GM19467 (cell line): ENCODE results near the gene CCNQ.

Experiments
- ATAC-seq: cut with Tn5 transposase; IDR thresholded peaks from one replicate; pipeline ENCODE4 v1.9.1; 2021; ENCODE audit warnings: mild to moderate bottlenecking, moderate library complexity; ENCODE audit not compliant: unreplicated experiment

CCNQ gene

DNA sequence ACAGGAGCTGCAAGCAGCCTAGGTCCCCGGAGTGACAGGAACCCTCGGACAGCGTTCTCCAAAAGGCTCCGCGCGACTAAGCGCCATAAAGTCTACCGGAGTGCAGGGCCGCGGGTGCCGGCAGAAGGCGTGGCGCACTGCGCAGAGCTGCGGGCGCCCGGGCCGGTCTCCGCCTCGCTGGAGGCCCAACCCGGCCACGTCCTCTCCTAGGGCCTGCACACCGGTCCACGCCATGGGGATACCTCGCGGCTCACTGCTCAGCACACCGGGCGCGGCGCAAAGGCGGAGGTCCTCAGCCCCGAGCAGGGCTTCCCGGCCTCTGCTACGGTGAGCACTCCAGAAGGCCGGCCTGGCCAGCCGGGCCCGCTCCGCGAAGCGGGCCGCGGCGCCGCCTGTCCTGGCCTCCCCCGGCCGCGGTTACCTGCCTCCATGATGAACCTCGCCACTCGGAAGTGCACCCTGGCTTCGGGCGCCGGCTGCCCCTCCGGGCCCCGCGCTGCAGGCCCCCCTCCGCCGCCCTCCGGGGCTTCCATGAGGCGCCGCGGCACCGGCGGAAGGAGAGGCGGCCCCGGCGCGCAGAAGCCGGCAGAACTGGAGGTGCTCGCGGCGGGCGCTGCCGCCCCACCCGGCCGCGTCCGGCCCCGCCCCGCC, at the start of gene CCNQ:
Gene CCNQ, minus strand, starts transcription at position 599 of the 651 bp plus-strand sequence. Its CDS starts 66 bp downstream, at position 533.
- ATAC-seq: peak; percentile 34

DNA sequence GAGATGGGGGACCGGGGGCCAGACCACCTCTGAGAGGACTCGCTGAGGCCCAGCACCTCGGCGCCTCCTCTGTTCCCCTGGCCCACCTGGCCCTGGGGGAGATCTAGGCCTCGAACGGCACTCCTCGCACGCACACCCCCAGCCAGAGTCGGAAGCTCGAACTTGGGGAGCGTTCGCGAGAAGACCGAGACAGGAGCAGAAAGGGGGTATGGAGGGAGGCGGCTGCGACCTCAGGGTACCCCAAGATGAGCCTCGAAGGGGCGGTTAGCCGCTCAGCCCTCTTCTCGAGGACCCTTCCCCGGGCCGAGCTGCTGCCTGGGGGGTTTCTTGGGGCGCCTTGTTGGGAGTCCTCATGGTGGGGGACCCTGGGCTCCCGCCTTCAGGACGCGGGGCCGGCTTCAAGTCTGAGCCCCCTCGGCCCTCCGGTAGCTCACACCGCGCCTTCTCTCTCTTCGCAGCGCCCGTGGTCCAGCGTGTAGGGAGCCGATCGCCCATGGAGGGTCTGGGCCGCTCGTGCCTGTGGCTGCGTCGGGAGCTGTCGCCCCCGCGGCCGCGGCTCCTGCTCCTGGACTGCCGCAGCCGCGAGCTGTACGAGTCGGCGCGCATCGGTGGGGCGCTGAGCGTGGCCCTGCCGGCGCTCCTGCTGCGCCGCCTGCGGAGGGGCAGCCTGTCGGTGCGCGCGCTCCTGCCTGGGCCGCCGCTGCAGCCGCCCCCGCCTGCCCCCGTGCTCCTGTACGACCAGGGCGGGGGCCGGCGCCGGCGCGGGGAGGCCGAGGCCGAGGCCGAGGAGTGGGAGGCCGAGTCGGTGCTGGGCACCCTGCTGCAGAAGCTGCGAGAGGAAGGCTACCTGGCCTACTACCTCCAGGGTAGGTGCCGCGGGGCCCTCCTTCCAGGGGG, 48.8 kb upstream of the CCNQ start:
- no peak for ATAC-seq

DNA sequence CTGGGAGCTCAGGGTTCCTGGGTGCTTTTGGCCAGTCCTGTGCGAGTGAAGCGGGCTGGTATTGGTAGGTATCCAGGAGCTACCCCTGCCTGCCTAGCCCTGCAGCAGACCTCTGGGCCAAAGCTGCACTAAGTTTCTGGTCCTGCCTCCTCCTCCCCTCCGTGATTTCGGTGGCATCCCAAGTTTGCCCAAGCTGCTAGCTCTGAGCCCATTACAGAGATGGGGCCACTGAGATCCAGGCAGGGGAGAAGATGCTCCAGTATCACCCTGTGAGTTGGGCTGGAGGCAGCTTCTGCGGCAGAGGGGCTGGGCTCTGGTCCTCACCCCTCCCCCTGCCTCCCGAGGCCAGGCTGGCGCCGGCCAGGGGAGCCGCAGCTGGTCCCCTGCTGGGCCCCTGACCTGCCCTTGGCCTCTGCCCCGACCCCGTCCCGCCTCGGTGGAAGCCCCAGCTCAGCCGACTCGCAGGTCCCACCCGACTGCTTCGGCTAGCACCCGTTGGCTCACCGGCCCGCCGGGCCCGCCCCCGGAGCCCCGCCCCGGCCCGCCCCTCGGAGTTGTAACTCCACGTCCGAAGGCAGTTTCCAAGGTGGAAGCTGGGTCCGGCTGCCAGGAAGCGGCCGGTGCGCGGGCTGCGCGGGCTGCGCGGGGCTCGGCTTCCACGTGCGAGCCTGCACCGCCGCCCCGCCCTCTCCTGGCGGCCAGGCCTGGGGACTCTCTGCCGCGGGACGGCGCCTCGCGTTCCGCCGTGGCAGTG, 47.9 kb upstream of the CCNQ start, which contains the start of gene DUSP9:
Gene DUSP9, plus strand, starts transcription at position 584 of the 754 bp plus-strand sequence. CDS start 751 bp downstream, outside the sequence.
- ATAC-seq: no peak

DNA sequence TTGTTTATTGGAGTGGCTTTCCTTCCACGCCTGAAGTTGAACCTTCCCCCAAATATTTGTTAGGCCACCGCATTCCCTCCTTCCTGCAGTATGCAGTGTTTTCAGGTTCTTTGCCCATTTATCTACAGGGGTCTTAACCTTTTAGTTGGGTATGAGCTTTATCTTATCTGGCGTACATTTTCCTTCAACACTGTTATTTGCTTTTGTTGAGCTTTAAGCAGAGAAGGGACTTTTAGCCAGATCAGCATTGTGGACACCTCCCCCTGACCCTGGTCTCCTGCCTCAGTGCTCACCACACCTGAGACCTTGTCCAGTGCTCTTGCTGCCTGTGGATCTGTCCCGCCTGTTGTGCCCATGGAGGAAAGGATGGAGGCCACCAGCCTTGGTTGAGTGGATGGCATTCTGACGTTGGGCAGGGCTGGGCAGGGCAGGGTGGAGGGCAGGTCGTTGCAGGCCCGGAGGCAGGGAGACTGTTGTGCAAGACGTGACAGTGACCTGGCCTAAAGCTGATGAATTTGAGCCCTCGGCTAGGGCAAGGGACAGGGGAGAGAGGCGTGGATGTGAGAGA, 47.1 kb upstream of the CCNQ start:
- no peak for ATAC-seq

DNA sequence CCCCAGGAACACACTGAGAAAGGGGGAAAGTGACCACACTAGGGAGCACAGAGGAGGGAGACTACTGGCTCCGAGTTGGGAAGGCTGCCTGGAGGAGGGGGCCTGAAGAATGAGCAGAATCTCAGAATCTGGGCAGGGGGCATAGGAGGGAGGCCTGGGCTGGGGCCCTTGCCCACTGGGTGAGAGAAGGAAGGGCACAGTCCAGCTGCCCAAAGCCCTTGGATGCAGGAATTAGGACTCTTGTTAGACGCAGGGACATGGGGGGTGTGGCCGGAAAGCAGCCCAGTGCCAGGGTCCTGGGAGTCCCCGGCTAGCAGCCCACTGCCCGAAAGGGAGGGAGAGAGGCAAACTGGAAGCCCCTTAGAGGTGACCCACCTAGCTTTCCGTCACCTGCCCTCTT, 46.2 kb upstream of the CCNQ start:
- ATAC-seq: no peak

DNA sequence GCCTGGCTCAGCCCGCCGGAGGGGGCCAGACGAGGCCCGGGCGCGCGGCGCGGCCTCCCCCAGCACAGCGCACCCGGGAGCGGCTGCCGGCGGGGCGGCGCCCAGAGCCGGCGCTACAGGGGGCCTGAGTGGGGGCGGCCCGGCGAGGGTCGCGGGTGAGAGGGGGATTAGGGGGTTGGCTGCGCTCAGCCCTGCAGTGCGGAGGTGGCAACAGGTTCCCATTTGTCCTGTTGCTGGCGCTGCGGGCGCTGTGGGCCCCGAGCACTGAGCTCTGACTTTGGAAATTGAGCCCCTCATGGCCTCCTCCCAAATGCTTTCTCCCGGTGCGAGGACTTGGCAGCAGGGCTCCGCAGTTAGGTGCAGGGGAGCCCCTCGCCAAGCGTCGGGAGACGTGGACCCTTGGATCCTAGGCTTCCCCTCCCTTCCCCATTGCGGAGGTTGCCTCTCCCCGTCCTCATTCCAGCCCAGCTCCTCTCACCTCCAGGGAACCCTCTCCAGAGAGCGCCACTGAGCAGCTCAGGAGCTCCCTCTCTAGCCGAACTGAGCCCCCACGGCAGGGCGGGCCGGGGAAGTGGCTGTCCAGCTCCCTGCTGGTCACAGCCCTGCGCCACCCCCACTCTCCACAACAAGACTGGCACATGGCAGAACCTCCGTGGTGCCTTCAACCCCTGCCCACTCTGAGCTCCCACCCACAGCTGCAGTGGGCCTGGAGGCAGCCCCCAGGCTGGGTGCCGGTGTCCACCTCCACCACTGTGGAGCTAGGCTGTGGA, 45.6 kb upstream of the CCNQ start:
- ATAC-seq: no peak

DNA sequence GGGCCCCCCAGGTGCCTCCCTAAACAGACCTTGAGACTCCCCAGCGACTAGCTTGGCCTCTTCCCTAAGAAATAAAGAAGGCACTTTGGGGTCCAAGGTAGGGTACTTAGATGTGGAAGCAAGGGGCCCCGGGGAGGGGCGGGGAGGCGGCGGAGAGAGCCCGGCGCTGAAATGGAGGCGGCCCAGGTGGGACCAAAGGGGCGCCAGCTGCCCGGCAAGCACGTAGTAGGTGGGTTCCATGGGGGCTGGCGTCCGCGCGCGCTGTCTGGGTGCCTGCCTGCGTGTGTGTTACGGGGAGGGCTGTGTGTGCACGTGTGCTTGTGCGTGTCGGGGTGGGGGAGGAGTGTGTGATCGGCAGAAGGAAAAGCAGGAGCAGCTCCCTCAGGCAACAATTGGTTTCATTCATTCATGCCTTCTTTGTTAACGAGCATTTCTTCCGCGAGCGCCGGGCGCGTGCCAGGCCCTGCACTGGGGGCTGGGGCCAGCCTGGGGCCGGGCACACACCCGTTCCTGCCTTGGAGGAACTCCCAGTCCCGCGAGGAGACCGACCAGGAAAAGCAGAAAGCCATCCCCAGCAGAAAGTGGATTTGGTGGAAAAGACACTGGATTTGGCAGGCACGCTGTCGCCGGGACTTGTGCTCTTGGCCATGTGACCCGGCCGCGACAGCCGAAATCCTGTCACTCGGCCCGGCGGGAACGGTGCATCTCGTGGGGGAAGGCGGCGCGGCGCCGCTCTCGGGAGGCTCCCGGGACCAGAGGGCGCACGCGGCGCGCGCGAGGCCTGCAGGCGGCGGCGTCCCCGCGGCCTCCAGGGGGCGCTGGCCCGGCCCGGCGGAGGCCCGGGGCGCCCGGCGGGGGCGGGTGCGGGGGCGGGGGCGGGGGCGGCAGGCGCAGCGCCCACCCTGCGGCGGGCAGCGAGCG, 44.8 kb upstream of the CCNQ start:
- ATAC-seq: no peak

DNA sequence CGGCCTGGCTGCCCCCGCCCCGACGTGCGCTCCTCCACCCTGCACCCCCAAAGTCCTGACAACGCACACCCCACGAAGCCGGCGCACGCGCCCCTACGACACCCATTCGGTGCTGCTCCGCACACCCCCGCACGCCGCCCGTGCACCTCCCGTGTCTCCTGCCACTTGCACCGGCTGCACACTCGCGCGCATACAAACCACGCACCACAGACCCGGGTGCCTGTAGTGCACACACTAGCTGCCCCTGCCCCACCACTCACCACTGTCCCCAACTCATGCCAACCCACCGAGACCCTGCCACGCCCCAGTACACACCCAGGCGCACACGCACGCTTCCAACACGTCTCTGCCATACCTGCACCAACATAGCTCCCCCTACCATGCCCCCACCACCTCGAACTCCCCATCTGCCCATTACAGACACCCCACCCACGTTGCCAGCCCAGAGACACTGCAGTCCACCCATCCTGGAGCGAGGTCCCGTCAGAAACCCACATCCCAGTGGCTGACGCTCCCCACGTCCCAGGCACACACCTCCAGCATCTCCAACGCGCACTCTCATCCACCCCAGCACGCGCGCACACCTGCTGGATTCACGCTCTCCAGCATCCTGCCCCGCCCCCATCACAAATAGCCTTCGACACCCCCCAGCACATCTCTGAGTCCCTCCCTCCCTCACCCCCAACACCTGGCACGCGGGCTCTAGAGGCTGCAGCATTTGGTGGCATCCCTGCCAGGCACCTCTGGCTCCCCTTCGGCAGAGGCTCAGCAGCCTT, 43.9 kb upstream of the CCNQ start:
- no peak for ATAC-seq

DNA sequence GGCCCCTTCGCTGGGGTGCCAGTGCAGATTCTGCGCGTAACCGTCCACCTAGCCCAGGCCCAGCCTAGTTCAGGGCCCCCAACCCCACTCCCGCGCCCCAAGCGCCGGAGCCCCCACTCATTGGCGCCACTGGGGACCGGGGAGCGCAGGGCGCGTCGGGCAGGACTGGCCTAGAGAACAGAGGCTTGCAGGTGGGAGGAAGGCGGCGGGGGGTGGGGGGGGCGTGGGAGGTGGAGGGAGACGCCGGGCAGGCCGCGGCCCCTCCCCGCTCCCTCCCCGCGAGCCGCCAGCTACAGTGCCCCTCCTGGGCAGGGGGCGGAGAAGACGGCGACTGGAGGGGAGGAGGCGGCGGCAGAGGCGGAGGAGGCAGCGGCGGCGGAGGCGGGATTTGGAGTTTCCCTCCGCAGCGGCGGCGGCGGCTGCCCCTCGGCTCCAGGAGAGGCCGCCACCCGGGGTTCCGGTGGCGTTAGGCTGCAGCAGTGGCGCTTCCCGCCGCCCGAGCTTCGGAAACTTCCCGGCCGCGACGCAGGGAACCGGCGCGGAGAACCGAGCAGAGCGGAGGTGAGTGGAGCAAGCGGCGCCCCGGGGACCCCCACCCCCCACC, 43.2 kb upstream of the CCNQ start:
- no peak for ATAC-seq

DNA sequence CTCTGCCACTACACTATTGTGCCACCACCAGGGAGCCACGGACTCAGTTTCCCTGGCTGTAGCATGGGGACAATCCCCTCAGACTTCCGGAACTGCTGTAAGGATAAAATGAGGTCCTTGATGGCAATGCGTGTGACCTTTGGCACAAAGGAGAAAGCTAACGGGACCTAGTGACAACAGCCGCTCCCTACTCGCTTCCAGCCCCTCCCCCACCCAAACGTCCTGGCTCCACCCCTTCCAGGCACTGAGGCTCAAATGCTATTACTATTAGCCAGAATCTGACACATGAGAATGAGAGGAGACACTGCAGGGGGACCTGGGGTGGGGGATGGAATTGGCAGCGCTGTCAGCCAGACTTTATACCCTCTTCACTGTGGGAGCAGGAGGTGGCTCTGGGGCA, 42.7 kb upstream of the CCNQ start:
- ATAC-seq: no peak

DNA sequence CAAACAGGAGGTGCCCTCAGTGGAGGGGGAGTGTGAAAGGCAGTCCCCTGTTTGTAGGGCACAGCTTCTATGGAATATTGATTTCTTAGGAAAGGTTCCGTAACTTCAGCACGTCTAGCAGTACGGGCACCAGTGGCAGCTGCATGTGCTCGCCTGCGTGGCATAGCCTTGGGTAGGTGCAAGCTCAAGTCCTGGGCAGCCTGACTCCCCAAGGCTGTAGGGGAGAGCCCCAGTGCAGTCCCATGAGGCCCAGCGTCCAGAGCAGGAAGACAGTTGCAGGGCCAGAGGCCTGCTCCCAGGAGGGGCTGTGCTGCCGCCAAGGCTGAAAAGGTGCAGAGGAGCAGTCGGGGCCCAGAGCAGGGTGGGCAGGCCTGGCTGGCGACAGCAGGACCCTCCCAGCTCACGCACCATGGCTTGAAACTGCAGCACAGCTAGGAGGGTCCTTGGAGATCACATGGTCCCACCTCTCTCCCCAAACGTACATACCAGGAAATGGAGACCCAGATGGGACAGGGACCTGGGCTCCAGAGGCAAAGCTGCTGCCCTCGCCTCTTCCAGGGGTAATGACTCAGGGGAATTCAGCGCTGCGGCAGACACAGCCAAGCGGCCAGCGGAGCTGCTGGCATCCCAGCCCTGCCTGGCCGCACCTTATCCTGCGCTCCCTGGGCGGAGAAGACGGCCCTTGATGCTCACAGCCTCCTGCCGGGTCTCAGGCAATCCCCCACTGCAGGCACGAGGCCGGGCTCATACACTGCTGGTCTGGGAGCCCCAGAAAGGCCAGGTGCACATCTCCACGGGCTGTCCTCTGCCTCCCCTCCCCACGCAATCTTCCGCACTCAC, 42.0 kb upstream of the CCNQ start:
- no peak for ATAC-seq

DNA sequence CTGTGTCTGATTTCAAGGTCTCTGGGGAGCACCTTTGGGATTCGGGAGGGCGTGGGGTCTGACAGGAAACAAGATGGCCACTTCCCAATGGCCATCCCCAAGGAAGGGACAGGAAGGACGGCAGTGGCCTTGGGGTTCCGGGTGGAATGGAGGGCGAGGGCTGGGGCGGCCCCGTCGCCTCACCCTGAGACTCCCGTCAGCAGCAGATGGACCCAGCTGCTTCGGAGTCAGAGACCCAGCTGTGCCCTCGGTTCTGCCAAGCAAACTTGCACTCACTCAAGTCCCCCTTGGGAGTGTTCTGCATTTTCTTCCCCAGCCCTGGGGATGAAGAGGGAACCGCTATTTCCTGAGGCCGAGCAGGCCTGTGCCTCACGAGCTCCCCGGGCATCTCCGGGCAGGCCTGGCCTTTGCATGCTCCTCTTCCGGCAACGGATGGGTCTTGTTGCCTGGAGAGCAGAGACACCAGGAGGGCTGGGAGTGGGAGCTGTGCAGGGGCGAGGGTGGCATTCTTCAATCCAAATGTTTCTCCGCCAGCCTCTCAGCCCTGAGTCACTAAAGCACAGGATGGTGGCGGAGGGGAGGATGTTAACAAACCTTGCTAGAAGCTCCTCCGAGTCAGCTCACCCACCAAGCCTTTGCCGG, 41.2 kb upstream of the CCNQ start:
- ATAC-seq: no peak

DNA sequence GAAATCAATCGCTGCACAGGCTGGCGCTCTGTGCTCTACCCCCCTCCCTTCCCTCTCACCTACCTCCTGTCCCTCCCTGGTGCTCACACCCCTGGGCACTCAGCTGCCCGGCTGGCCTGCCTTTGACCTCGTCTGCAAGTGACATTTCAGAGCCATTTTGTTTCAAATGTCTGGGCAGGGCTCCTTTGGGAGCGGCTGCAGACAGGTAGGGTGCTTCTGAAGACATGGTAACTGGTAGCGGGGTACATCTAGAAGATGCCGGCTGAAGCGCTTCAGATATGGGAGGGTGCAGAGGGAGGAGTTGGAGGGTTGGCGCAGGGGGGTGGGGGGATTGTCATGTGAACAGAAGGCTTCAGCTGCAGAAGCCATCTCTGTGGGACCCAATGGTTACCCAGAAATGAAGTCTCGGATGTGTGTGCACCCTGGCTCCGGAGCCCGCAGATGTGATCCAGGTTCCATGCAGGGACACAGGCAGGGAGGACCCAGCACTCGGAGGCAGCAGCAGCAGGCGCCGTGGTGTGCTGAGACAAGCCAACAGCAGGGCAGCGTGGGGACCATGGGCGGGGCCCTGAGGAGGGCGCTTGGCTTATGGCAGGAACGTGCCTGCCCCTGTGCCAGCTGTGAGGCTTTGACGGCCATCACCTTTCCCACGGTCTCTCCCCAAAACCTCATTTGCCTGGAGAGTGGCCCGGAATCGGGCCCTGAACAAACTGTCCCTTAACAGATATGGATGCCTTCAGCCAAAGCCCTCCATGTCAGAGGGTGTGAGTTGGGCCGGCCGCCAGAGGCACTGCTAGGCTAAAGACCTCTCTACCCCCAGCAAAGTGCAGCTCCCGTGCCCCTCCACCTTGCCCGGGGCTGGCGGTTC, 40.5 kb upstream of the CCNQ start:
- no peak for ATAC-seq

DNA sequence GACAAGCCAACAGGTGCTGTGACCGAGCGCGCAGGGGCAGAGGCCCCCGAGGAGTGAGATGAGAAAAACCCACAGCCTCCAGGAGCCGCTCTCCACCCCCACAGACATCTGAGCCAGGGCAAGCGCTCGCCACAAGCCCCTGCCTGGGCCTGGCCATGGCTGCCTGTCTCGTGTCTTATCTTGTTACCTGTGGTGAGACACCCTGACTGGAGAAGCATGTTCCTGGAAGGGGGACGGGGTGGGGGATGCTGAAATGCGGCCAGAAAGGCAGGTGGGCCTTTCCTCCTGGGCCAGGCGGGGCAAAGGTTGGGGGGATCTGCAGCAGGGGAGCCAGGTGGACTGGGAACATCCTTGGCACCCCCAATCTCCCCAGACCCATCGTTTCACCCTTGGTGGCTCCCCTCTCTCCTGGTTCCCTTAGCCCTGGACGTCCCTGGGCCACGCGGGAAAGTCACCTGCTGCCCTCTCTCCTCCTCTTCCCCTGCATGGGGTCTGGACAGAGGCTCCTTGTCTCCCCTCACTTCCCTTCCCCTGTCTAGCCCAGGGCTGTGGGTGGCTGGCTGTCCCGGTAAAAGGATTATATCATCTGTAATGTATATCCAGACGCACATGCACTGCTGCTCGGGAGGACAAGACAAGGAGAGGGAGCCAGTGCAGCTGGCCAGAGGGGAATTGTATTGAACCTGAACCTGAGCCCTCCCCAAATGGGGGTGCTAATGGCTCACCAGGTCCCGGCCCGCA, 39.7 kb upstream of the CCNQ start:
- no peak for ATAC-seq

DNA sequence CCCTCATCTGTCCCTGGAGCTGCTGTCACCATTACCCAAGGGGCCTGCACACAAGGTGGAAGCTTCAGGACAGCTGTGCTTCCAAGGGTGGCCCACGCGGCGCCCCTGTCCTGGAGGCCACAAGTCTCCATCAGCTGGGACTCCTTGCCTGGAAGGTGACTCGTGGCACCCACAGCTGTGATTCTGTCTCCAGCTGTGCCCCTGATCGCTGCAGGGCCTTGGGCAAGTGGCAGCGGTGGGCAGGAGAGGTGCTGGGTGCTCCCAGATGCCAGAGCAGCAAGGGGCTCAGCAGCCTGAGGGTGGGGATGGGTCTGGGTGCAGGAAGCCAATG, 39.1 kb upstream of the CCNQ start:
- no peak for ATAC-seq
